GM21447 (cell line): Measurements from ENCODE around the gene AMFR.

ENCODE experiments used
- ATAC-seq: cut with Tn5 transposase; IDR thresholded peaks from one replicate; pipeline ENCODE4 v1.9.1; 2021; ENCODE audit not compliant: unreplicated experiment

AMFR gene

GRCh38 chr16:56349086-56349415, 76.3 kb downstream of the AMFR start:
- no peak for ATAC-seq

DNA sequence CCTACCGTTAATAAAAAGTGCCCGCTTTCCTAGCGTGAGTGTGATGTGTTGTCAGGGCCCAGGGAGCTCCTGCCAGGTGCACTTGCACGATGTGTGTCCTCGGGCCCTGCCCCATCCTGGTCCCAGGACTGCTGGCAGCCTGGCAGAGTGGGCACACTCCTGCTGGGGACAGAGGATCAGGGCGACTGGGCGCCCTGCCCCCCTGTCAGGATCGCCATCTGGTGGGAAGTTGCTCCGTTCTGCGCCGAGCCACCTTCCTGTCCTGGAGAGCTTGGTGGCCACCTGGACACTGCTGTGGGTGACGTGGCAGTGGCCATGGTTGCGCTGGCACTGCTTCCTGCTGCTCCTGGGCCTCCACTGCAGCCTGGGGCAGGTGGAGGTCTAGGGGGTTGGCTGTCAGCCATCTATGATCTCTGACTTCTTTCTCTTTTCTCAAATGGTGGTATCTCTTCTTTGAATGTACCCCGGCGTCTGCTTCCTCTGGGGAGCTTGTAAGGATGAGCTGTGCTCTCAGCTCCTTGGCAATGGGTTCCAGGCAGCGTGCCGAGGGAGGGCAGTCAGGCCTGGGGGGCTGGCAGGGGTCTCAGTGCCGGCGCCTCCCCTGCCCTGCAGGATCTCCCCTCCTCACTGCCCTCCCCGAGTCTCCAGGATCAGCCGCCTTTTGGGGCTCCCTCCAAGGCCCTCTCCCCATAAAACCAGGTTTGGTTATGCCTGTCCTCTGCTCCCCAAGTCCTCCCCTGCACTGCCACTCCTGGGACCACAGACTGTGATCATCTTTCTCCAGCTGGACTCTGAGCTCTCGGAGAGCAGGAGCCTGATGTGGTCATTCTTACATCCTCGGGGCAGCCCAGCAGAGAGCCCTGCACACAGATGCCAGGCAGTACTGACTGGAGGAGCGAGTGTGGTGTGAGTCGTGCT, 76.9 kb downstream of the AMFR start:
- ATAC-seq: no peak

- no peak for ATAC-seq
Measured at GRCh38 chr16:56347670-56348069, 77.7 kb downstream of the AMFR start.

DNA sequence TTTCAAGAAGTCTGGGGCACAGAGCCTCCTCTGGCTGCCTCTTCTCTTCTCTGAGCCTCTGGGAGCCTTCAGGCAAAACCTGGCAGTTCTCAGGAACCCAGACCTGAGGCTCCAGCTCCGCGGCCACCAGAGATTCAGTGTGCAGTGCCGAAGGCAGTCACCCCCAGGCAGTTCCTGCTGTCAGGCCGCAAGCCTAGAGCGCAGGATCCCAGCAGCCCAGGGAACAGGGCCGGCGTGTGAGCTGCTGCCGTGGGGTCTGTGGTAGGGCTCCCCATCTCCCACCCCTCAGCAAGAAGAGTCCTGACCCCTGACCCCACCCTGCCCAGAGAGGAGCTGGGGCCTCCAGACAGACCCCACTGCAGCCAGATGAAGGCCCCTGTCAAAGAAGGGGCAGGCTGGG, 78.2 kb downstream of the AMFR start:
- ATAC-seq: no peak

DNA sequence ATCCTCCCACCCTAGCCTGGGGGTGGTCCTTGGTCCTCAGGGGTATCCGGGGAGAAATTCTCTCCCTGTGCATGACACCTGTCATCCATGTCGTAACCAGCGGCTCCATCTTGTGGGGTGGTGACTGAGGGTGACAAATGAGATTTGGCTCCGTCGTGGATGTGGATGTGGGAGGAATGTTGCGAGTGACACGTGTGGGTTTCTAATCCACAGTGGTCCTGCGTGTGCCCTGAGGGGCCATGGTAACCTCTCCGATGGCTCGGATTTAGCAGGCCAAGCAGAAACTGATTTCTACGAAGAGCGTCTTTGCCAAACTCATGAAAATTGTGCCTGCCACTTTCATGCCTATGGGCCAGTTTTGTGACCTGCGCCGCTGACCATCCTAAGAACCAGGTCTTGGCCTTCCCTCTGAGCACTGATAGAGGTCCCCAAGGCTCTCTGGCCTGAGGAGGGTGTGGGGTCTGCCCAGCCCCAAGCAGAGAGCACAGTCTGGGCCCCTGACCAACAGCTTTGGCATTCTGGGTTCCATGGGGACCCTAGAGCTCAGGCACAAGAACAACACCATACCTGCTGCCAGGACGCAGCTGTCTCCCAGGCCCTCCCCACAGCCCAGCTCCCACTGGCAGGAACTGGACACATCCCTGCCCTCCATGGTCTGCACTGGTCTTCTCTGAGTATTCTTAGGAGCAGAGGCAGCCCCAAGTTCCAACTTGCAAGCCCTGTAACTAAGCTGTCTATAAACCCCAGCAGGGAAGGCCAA, 79.0 kb downstream of the AMFR start:
- no peak for ATAC-seq

- ATAC-seq: no peak
Measured at GRCh38 chr16:56345406-56346050, 79.8 kb downstream of the AMFR start.

DNA sequence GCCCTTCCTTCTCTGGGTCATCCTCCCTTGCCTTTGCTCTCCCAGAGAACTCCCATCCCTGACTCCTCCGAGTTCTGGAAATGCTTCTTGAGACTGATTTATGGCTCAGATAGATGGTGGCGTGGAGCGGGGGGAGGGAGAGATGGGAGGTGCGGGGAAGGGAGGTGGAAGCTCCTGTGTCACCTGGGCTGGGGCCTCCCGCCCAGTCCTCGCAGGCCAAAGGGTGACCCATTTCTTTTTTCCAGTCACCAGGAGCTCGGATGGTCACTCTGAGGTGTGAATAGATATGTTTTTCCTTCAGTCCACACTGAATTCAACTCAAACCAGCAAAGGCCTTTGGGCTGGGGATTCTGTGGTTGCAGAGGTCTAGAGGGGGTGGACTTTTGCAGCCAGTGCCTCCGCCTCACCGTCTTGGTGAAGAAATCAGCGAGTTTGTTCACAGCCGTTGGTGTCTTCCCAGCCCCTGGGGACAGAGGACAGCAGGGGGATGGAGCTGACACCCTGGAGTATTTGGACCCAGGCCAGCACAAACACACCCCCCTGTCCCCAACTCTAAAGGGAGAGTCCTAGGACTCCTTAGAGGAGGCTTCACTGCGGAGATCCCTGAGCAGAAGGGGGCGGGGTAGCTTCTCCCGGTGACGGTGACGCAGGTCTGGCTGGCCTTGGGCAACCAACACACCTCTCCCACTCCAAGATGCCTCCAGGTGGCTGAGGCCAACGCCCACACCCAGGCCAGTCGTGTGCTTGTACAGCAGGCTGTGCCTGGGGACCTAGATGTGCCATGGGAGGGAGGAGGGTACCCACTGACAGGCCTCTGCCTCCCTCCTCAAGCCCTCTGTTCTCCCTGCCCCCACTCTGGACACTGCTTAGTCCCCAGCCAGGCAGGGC, 80.6 kb downstream of the AMFR start:
- ATAC-seq: no peak

- no peak for ATAC-seq
Measured at GRCh38 chr16:56343661-56344517, 81.5 kb downstream of the AMFR start.

GRCh38 chr16:56341656-56342399, 83.5 kb downstream of the AMFR start:
- ATAC-seq: no peak

DNA sequence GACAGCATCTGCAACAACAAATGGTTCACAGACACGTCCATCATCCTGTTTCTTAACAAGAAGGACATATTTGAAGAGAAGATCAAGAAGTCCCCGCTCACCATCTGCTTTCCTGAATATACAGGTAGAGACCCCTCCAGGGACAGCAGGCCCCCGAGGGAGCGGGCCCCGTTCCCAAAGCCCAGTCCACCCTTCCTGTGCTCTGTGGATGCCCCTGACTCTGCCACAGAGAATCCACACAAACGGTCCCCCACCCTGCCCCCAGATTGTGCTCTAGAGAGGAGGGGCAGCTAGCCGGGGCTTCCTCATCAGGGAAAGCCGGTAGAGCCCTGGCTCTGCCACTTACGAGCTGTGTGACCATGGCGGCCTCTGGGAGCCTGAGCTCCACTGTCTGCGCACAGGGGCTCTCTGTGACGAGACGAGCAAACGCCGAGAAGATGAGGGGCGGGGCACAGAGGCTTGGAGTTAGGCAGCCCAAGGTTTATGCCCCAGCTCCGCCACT, 84.4 kb downstream of the AMFR start:
- ATAC-seq: no peak

GRCh38 chr16:56340416-56340815, 84.9 kb downstream of the AMFR start:
- no peak for ATAC-seq

GRCh38 chr16:56339431-56340195, 85.7 kb downstream of the AMFR start:
- ATAC-seq: no peak

- ATAC-seq: no peak
Measured at GRCh38 chr16:56338566-56339318, 86.6 kb downstream of the AMFR start.

GRCh38 chr16:56337858-56338325, 87.5 kb downstream of the AMFR start:
- no peak for ATAC-seq

DNA sequence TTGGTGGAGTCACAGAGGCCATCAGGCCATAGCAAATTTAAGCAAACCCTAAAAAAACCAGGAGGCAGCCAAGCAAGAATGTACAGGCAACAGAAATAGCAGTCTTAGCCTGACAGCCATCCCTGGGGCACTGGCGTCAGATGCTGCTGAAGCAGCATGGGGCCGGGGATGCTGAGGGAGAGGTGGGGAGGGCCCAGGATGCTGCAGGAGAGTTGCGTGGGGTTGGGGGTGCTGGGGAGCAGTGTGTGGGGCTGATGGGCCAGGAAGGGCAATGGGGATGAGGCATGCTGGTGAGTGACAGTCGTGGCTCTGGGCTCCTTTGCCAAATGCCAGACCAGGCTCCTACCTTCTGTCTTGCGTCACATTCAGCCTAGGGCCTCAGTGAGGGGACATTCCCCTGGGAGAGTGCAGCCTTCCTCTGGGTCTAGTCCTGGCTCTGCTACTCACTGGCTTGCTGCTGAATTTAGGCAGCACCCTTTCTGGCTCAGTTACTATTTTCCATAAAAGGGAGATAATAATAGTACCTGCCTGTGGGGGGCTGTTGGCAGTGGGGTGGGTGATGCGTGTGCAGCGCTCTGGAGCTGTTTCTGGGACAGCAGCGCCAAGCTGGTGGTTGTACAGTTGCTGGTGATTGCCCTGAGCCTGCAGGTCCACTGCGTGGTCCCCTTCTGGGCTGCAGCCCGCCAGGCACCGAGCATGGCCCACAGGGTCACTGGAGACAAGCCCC, 88.1 kb downstream of the AMFR start:
- ATAC-seq: no peak

DNA sequence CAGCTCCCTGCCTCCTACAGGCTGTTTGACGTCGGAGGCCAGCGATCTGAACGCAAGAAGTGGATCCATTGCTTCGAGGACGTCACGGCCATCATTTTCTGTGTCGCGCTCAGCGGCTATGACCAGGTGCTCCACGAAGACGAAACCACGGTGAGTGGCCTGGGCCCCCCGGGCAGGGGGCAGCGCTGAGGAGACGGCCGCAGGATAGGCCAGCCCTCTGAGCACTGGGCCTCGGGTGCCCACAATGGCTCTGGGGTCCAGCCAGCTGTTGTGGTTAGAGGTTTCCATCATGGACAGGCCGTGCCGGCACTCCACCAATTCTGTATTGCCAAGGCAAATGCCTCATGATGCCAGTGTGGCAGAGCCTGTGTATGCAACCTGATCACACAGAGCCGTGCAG, 88.6 kb downstream of the AMFR start:
- ATAC-seq: no peak
